Ovary (tissue), 9 donors: Measurements from ENCODE around the gene C6orf62. TPM values are rescaled to one million over a fixed set of nuclear protein-coding genes. Genes with fewer than 3 reads are reported as not detected.

Experiments
- DNase-seq, 5 donors: peaks; one replicate each; pipeline ENCODE4 v3.0.0-alpha.2; 2019 to 2020
- H3K27ac ChIP-seq, 2 donors: fragments of 200-600 bp; one replicate each; pipeline versions ENCODE4 v1.5.1 to v1.8.0; 2019 to 2022
- H3K27me3 ChIP-seq: fragments of 200-600 bp; one replicate; pipeline ENCODE4 v1.8.0; 2022
- H3K36me3 ChIP-seq: fragments of 200-600 bp; sonication (generic); one replicate; pipeline ENCODE4 v1.5.1; 2019
- H3K4me1 ChIP-seq: one replicate; pipeline ENCODE4 v1.8.1; 2013; ENCODE audit warnings: mild to moderate bottlenecking, moderate library complexity; ENCODE audit not compliant: insufficient read depth
- H3K4me3 ChIP-seq: fragments of 200-600 bp; sonication (generic); one replicate; pipeline ENCODE4 v1.5.1; 2017
- H3K9me3 ChIP-seq, 2 donors: fragments of 200-600 bp in 1 of 2; sonication (generic) in 1 of 2; one replicate each; pipeline versions ENCODE4 v1.5.1 to v1.8.1; 2013 to 2019; ENCODE audit warnings: mild to moderate bottlenecking in 1 of 2, moderate library complexity in 1 of 2
- EP300 ChIP-seq: sonication (generic); formaldehyde crosslinking; IDR thresholded peaks from one replicate; pipeline ENCODE4 v1.6.1; 2017; ENCODE audit warnings: antibody characterized with exemption
- POLR2A ChIP-seq: fragments of 450-650 bp; IDR thresholded peaks from one replicate; pipeline ENCODE4 v1.6.1; 2017; ENCODE audit warnings: antibody characterized with exemption, mild to moderate bottlenecking, moderate library complexity
- WGBS, 3 donors: extraction: QIAGEN DNeasy Blood & Tissue Kit in 1 of 3; methylation state at CpG; one replicate each; pipeline versions ENCODE4 v1.1.5 to v1.1.7; 2013 to 2017; 5-methylcytosine and 5-hydroxymethylcytosine counted together
- intact Hi-C, 4 donors: fragments of 100-400 bp; cut with DNase I; formaldehyde crosslinking; loops; one replicate each; pipeline versions ENCODE4 v1.11.0 to v1.15.1; 2022 to 2023
- polyA plus RNA-seq, 2 donors: library from polyadenylated mRNA; stranded (reverse); fragments of 200-250 nt in 1 of 2; fragments of 350-450 nt in 1 of 2; fragmentation: Illumina TruSeq in 1 of 2; extraction: RNeasy Lipid Tissue Mini Kit (QIAGEN cat#74804) in 1 of 2; gene quantifications; one replicate each; pipeline ENCODE4 v1.2.3, GENCODE V29; 2013 to 2014
- total RNA-seq, 7 donors: library from RNA; depleted of rRNA in 2 of 7; stranded (reverse); fragments of >200 nt in 2 of 7; fragmentation: NEBNext Ultra II Directional in 3 of 7; extraction: Animal tissue kit (Norgen Biotek cat#: 25700) in 3 of 7; gene quantifications; one replicate each; pipeline versions ENCODE4 v1.1.0 to v1.2.4, GENCODE V29; 2016 to 2023
- TF ChIP-seq, protein P1 (sequence below), 3 donors: fragments of 450-650 bp in 2 of 3; fragments of 200-600 bp in 1 of 3; IDR thresholded peaks; one replicate each; pipeline versions ENCODE4 v1.5.1 to v1.8.0; 2016 to 2022; ENCODE audit warnings: antibody characterized with exemption in 3 of 3, mild to moderate bottlenecking in 1 of 3
- donor health status: DM: no; HTN: no; CAD: no; lungs with moderate emphysema.
- donor health status: DM: no; HTN: no; CAD: no.
- donor health status: Bipolar disorder and iron deficiency.
- donor health status: DM: yes; HTN: yes; CAD: no.
- donor health status: DM: no; HTN: no; CAD: no.
- donor health status: DM: yes; HTN: yes; CAD: no.

The C6orf62 gene
- total and polyA plus RNA-seq, 9 donors, result 40.6 to 101 (median 76.0) TPM

DNA sequence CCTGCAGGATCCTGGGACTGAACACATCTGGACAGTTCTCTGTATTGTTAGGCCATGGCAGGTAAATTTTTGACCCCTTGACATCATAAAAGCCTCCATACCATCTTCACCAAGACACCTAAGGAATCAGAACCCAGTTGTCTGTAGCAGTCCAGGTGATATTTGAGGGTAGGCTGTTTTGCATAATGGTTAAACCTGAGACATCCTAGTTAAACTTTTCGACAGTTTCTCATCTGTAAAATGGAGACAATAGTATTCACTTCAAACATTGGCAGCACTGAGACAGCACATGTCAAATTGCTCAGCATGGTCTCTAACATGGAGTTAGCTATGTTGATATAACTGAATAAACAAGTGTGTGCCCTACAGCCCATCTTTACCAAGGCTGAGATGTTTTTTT, 24.8 kb downstream of the C6orf62 start:
- DNase-seq, result no peak
- Histone ChIP-seq H3K4me1 (no peaks in the 10 kb centered on the region), H3K9me3 (no peaks in the 10 kb centered on the region), H3K36me3 (no peaks in the 10 kb centered on the region), H3K27me3 (no peaks in the 10 kb centered on the region), H3K27ac (no peak overlapping the region), H3K4me3 (no peak overlapping the region)
- intact Hi-C loops, result loop anchor here in 3 of 4 donors (10.0 kb wide), 2 partner anchors 99 to 109 kb away; no protein-coding TSS in a partner anchor
- WGBS, 3 donors, result 87 to 94% (median 93%) methylated on average over 1 of the region's 1 CpG
- TF ChIP-seq POLR2A, result no peak
- no peak for TF ChIP-seq EP300
- TF ChIP-seq, protein P1, sequence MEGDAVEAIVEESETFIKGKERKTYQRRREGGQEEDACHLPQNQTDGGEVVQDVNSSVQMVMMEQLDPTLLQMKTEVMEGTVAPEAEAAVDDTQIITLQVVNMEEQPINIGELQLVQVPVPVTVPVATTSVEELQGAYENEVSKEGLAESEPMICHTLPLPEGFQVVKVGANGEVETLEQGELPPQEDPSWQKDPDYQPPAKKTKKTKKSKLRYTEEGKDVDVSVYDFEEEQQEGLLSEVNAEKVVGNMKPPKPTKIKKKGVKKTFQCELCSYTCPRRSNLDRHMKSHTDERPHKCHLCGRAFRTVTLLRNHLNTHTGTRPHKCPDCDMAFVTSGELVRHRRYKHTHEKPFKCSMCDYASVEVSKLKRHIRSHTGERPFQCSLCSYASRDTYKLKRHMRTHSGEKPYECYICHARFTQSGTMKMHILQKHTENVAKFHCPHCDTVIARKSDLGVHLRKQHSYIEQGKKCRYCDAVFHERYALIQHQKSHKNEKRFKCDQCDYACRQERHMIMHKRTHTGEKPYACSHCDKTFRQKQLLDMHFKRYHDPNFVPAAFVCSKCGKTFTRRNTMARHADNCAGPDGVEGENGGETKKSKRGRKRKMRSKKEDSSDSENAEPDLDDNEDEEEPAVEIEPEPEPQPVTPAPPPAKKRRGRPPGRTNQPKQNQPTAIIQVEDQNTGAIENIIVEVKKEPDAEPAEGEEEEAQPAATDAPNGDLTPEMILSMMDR (IDR thresholded peaks at IDR 0.05), result no peak

DNA sequence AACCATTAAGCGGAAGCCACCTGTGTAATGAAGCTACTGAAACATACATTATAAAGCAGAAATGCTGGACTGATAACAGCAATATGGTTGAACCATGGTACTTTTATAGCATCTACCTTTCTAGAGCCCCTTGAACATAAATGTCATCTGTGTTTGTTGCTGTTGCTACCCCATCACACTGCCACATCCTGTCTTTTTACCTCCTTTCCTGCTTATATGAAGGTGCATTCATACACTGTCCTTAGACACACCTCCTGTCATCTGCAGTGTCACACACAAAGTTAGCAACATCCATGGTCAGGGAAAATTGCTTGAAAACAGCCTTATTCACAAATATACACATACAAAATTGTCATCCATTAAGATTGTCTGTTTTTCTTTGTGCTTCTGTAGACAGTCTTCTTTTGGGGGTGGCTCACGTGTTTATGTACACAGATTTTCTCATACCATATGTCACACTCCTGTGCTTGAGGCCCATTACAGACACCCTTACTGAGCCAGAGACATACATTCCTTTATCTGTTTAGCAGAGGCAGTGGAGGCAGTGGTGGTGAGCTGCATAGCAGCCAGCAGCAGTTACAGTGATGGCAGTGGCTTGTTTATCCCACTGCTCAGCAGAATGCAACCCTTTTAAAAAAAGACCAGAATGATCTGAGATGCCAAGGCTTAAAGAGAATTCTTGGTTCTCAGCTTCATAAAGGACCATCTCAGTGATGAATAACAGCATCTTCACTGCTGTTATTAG, 25.9 kb downstream of the C6orf62 start:
- H3K4me1 ChIP-seq, result no peaks in the 10 kb centered on the region
- WGBS, 3 donors, result 88 to 93% (median 93%) methylated on average over 2 of the region's 2 CpGs
- H3K36me3 ChIP-seq, result no peaks in the 10 kb centered on the region
- H3K4me3 ChIP-seq, result no peak overlapping the region
- H3K9me3 ChIP-seq, result no peaks in the 10 kb centered on the region
- intact Hi-C loops, result loop anchor here in 3 of 4 donors (10.0 kb wide), 2 partner anchors 98 to 108 kb away; no protein-coding TSS in a partner anchor
- TF ChIP-seq EP300 (no peak), POLR2A (no peak)
- TF ChIP-seq, protein P1 (IDR thresholded peaks at IDR 0.05), result no peak
- no peaks in the 10 kb centered on the region for H3K27me3 ChIP-seq
- no peak for DNase-seq
- no peak overlapping the region for H3K27ac ChIP-seq

DNA sequence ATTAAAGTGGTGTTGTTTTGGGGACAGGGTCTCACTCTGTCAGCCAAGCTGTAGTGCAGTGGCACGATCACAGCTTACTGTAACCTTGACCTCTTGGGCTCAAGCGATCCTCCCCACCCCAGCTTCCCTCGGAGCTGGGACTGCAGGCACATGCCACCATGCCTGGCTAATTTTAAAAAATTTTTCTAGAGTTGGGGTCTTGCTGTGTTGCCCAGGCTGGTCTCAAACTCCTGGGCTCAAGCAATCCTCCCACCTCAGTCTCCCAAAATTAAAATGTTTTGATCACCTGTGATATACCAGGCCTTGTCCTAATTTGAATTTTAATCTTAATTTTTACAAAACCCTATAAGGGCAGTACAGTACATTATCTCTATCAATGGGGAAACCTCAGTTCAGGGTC, 26.5 kb downstream of the C6orf62 start:
- WGBS, 3 donors, result 49 to 60% (median 59%) methylated on average over 3 of the region's 3 CpGs
- H3K4me1 ChIP-seq, result no peaks in the 10 kb centered on the region
- no peak for DNase-seq
- TF ChIP-seq, protein P1 (IDR thresholded peaks at IDR 0.05), result no peak
- TF ChIP-seq POLR2A, result no peak
- no peak for TF ChIP-seq EP300
- intact Hi-C loops, result loop anchor here in 3 of 4 donors (10.0 kb wide), 2 partner anchors 98 to 108 kb away; no protein-coding TSS in a partner anchor
- no peak overlapping the region for H3K27ac ChIP-seq
- H3K27me3 ChIP-seq, result no peaks in the 10 kb centered on the region
- H3K9me3 ChIP-seq, result no peaks in the 10 kb centered on the region
- no peak overlapping the region for H3K4me3 ChIP-seq
- H3K36me3 ChIP-seq, result no peaks in the 10 kb centered on the region

DNA sequence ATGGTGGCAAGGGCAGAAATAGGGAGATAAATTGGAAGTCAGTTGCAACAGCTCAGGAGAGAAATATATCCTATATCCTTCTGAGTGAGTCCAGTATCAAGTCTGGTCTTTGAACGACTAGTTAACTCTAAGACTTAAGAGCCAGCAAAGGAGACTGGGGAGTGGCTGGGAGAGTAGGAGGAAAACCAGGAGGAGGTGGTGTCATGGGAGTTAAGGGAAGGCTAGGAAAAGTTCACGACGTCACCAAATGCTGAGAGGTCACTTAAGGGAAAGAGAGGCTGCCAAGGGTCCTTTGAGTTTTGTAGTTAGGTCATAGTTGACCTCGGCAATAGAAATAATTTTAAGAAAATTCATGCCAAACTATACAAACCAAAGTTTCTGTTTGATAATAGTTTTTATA, 27.0 kb downstream of the C6orf62 start:
- intact Hi-C loops, result loop anchor here in 3 of 4 donors (10.0 kb wide), 2 partner anchors 97 to 107 kb away; no protein-coding TSS in a partner anchor
- DNase-seq, result no peak
- Histone ChIP-seq H3K9me3 (no peaks in the 10 kb centered on the region), H3K27me3 (no peaks in the 10 kb centered on the region), H3K4me1 (no peaks in the 10 kb centered on the region), H3K4me3 (no peak overlapping the region), H3K27ac (no peak overlapping the region), H3K36me3 (no peaks in the 10 kb centered on the region)
- TF ChIP-seq, protein P1 (IDR thresholded peaks at IDR 0.05), result no peak
- TF ChIP-seq EP300, result no peak
- no peak for TF ChIP-seq POLR2A
- 36 to 51% (median 47%) methylated on average over 4 of the region's 4 CpGs for WGBS, 3 donors
